HG02610 (cell line): ENCODE data around the gene MEX3D.

Source experiments
- ATAC-seq: cut with Tn5 transposase; IDR thresholded peaks from one replicate; pipeline ENCODE4 v1.9.1; 2021; ENCODE audit warnings: mild to moderate bottlenecking, moderate library complexity; ENCODE audit not compliant: unreplicated experiment

MEX3D gene

DNA sequence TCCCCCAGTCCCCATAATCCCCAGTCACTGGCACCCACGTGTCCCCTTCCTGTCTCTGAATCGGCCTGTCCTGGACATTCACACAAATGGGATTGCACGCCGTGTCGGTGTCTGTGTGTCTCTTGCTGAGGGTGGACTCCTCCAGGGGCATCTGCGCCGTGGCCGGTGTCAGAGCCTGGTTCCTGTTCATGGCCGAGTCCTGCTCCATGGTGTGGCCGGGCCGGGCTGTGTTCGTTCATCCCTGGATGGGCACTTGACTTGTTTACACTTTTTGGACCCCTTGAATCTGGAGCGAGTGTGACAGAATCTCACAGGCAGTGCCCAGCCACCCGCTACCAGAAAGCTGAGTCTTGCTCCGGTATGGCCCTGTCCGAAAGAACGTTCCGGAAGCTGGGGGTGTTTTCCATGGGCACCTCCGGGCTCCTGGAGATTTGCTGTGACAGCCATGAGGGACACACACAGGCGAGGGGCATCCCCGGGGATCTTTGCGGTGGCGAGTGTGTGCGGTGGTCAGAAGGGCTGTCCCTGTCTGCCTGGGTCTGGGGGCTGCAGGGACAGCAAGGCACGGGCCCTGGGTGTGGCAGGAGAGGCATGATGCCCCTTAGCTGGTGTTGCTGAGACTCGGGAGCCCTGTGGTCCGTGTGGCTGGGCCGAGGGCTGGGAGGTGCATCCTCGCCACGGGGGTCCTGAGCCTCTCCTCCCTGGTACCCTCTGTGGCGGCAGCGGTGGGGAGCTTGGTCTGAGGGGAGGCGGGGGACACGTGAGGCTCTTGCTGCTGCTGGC, 6.4 kb upstream of the MEX3D start:
- no peak for ATAC-seq

- no peak for ATAC-seq
Measured at GRCh38 chr19:1572795-1573194, 4.7 kb upstream of the MEX3D start.

- ATAC-seq, result no peak
Measured at GRCh38 chr19:1571358-1571757, 3.2 kb upstream of the MEX3D start.

- ATAC-seq, result no peak
Measured at GRCh38 chr19:1570836-1571235, 2.7 kb upstream of the MEX3D start.

- no peak for ATAC-seq
Measured at GRCh38 chr19:1569997-1570396, 1.9 kb upstream of the MEX3D start.

GRCh38 chr19:1567848-1568227, 287 bp downstream of the MEX3D start:
- no peak for ATAC-seq

DNA sequence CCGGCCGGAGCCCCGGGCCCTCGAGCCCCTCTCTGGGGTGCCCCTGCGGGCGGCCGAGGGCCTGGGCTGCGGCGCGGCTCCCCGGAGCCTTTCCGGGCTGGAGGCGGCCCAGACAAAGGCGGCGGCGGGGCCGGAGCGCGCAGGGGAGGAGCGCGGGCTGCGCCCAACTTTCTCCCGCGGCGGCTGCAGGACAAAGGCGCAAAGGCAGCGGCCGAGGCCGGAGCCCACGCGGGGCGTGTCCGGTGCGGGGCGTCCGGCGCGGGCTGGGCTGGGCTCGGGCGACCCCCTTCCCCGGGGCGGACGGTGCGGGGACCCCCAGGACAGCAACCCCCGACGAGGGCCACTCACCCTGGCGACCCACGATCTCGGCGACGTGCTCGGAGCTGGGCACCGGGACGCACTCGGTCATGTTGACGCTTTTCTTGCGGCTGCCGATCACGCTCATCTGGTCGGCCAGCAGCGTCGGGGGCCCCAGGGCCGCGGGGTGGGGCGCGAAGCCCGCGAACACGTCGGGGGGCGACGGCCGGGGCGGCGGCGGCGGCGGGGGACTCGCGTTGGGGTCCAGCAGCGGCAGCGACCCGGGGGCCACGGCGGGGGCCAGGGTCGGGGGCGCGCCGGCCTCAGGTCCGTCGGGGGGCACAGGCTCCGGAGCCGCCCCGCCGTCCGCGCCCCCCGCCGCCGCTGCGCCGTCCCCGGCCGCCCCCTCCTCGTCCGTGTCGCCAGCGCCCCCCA, 843 bp downstream of the MEX3D start:
- no peak for ATAC-seq

- no peak for ATAC-seq
Measured at GRCh38 chr19:1566392-1567115, 1.6 kb downstream of the MEX3D start.

DNA sequence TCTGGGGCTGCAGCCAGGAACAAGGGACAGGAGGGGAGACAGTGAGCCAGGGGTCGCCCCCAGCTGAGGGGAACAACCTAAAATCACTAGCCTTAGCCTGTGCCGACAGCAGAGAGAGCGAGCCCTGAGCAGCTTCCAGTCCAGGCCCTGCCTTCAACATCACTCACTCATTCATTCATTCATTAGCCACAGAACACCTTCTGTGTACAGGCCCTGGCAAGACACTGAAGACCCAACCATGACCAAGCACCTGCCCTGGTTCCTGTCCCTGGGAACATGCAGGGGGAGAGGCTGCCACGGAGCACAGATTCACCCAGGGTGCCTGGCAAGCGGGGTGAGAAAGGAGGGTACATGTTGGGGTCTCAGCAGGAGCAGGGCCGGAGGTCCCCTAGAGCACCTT, 4.9 kb downstream of the MEX3D start:
- ATAC-seq, result no peak

DNA sequence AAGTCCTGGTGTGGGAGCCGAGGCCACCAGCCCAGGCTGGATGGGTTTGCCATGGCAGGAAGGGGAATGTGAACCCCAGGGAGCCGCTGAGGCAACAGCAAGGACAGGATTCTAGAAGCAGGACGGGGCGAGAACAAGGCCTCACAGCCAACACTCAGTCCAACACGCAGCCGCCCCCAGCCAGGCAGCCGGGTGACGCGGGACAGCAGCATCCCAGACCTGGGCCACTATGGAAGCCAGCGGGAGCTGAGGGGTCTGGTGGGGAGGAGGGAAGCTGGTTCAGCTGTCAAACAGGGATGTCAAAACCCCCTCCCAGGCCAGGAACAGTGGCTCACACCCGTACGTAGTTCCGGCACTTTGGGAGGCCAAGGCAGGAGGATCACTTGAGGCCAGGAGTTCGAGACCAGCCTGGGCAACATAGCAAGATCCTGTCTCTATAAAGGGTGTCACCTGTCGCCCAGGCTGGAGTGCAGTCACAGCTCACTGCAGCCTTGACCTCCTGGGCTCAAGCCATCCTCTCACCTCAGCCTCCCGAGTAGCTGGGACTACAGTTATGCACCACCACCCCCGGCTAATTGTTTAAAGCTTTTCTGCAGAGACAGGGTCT, 6.8 kb downstream of the MEX3D start:
- ATAC-seq, result no peak

- ATAC-seq, result no peak
Measured at GRCh38 chr19:1560286-1560882, 7.7 kb downstream of the MEX3D start.

DNA sequence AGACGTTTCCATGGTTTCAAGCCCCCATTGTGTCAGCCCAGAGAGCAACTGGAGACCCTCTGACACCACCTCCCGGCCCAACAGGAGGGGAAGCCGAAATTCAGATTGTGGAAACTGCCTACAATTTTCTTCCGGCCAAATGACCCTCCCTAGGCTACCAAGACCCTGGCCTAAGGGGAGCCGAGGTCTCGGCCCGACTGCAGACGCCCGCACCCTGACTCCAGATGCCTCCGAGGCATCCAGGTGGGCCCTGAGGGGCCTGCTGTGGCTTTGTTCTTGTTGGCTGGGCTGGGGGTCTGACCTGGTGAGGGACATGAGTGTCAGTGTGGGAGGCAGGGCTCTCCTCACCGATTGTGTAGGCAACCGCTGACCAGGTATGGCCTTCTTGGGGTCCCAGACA, 9.6 kb downstream of the MEX3D start:
- ATAC-seq, result no peak

GRCh38 chr19:1556390-1557070, 11.6 kb downstream of the MEX3D start:
- no peak for ATAC-seq

- ATAC-seq, result no peak
Measured at GRCh38 chr19:1555487-1556389, 12.4 kb downstream of the MEX3D start.

DNA sequence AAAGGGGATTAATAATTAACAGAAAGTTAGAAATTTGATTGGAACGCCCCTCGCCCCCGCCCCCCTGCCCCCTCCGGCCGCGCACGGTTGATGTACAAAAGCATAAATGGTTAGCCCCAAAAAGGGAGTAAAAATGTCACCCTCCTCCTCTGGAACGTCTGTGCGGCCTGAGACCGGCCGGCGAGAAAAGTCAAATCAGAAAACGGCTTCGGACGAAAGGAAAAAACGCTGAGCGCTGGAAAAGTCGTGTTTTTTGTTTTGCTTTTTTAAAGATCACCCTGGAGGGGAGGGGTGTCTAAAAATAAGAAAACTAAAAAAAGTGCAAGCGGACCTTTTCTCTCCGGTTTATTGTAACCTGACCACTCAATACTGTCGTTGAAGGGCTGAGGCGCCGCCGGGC, 13.2 kb downstream of the MEX3D start:
- no peak for ATAC-seq

- ATAC-seq, result no peak
Measured at GRCh38 chr19:1553415-1553814, 14.7 kb downstream of the MEX3D start.

DNA sequence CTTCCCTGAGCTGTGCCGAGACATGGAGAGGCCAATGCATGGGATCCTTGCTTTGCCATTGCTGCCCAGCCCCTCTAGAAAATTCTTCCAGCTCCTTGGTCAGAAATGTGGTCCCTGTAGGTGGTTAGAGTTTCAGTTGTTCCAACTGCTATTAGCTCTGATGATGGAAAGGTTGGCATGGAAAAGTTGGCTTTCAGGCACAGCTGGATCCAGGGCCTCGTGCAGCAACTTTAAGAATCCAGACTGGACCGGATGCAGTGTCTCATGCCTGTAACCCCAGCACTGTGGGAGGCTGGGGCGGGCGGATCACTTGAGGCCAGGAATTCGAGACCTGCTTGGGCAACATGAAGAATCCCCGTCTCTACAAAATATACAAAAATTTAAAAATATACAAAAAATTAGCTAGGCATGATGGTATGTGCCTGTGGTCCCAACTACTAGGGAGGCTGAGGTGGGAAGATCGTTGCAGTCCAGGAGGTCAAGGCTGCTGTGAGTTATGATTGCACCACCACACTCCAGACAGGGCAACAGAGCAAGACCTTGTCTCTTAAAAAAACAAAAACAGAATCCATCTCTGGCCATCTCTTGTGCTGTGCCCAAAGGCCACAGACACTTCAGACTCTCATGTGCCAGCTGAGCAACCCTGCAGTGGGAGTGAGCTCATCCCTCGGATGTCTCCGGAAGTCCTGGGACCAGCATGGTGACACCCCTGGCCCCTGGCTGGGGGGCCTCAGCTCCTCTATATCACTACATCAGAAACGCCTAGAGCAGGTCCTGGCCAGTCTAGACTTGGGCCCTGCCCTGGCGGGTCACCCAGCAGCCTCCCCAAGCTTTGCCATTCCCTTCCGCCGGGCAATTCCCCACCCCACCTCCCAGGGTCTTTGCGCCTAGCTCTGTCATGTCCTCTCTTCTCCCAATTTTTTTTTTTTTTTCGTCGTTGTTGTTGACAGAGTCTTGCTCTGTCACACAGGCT, 16.8 kb downstream of the MEX3D start:
- no peak for ATAC-seq

DNA sequence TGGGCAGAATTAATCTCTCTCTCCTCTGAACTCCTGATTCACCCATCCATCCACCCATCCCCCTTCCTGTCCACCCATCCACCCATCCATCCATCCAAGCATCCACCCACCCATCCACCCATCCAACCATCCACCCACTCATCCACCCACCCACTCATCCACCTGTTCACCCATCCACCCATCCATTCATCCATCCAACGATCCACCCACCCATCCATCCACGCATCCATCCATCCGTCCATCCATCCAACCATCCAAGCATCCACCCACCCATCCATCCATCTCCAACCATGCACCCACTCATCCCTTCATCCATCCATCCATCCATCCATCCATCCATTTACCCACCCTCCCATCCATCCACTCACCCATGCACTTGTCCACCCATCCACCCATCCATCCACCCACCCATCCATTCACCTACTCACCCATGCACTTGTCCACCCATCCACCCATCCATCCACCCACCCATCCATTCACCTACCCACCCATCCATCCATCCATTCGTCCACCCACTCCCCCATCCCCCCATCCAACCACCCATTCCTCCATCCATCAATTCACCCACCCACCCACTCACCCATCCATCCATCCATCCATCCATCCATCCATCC, 18.7 kb downstream of the MEX3D start:
- ATAC-seq, result no peak
